Measurements from ENCODE around the gene C18orf63. TPM values are rescaled to one million over a fixed set of nuclear protein-coding genes. Genes with fewer than 3 reads are reported as not detected.
A peak's percentile ranks its signal among the peaks of the same experiment; 100 is the strongest.

The C18orf63 gene
- total RNA-seq, 4 donors from 2014 or later = not detected

DNA sequence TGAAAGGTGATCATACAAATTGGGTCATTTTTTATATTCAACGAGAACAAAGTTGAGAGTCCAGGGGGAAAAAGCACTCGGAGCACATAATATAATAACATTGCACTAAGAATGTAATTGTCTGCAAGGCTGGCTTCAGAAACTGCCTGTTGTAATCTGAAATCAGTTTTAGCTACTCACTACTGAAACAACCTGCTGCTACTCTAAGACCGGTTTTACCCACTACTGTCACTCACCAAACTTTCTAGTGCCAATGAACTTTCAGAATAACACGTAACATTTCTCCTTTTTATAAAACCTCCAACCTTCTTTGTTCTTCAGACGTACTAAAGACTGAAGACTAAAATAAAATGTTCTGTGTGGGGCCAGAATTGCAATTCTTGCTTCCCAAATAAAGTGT is 12.3 kb upstream of the C18orf63 start:
- H3K9me3 ChIP-seq = no peaks in the 10 kb centered on the region
- H3K27me3 ChIP-seq = peaks cover 5% of the 10 kb centered on the region
- H3K4me1 ChIP-seq = no peaks in the 10 kb centered on the region
- no peaks in the 10 kb centered on the region for H3K36me3 ChIP-seq
- no peak overlapping the region for H3K4me3 ChIP-seq
- H3K27ac ChIP-seq = no peak overlapping the region
- ATAC-seq = no peak
- TF ChIP-seq POLR2A (IDR thresholded peaks at IDR 0.05) = no peak
- TF ChIP-seq, protein P1, sequence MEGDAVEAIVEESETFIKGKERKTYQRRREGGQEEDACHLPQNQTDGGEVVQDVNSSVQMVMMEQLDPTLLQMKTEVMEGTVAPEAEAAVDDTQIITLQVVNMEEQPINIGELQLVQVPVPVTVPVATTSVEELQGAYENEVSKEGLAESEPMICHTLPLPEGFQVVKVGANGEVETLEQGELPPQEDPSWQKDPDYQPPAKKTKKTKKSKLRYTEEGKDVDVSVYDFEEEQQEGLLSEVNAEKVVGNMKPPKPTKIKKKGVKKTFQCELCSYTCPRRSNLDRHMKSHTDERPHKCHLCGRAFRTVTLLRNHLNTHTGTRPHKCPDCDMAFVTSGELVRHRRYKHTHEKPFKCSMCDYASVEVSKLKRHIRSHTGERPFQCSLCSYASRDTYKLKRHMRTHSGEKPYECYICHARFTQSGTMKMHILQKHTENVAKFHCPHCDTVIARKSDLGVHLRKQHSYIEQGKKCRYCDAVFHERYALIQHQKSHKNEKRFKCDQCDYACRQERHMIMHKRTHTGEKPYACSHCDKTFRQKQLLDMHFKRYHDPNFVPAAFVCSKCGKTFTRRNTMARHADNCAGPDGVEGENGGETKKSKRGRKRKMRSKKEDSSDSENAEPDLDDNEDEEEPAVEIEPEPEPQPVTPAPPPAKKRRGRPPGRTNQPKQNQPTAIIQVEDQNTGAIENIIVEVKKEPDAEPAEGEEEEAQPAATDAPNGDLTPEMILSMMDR (IDR thresholded peaks at IDR 0.05) = no peak
- no peak for TF ChIP-seq POLR2AphosphoS5 (IDR thresholded peaks at IDR 0.05)
- no peak for TF ChIP-seq EP300 (IDR thresholded peaks at IDR 0.05)
- WGBS, 2 donors (ENCODE audit: low coverage in 1 of 2) = 54 to 57% methylated on average over 5 of the region's 5 CpGs

DNA sequence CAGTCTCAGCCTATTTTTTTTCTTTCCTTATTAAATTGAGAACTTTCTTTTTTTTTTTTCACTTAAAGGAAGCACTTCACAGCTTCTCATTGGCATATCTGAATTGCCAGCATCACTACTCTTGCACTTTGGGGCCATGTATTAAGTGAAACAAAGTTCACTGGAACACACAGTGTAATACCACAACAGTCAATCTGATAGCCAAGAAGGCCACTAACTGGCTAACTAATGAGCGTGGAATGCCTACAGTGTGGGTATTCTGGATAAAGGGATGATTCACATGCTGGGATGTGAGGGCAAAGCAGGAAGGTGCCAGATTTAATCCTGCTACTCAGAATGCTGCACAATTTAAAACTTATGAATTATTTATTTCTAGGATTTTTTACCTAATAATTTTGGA is 11.7 kb upstream of the C18orf63 start:
- Histone ChIP-seq H3K27ac (no peak overlapping the region), H3K27me3 (peaks cover 5% of the 10 kb centered on the region), H3K4me1 (no peaks in the 10 kb centered on the region), H3K36me3 (no peaks in the 10 kb centered on the region), H3K9me3 (no peaks in the 10 kb centered on the region), H3K4me3 (no peak overlapping the region)
- WGBS, 2 donors (ENCODE audit: low coverage in 1 of 2) = 69% methylated on average over 1 of the region's 1 CpG; no CpG with 5 or more reads in 1 of the 2 donors
- ATAC-seq = no peak
- TF ChIP-seq, protein P1 (IDR thresholded peaks at IDR 0.05) = no peak
- no peak for TF ChIP-seq POLR2AphosphoS5 (IDR thresholded peaks at IDR 0.05)
- TF ChIP-seq EP300 (IDR thresholded peaks at IDR 0.05) = no peak
- no peak for TF ChIP-seq POLR2A (IDR thresholded peaks at IDR 0.05)

DNA sequence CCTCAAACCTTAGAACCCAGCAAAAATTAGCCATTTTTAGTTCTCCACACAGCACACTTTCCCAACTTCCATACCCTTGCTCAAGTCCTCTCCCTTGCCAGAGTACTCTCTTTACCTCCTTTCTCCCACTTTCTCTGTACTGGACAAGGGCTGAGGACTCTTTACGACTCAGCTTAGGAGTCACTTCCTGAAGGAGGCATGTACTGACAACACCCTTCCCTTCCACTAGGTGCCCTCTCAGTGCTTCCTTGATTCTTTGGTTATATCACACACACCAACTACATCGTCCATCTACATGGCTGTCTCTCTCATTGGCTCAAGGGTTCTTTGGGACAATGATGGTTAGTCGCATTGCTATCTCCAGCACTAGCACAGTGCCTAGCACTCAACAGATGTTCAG is 5.2 kb upstream of the C18orf63 start:
- 31 to 56% methylated on average over 3 of the region's 3 CpGs for WGBS, 2 donors (ENCODE audit: low coverage in 1 of 2)
- Histone ChIP-seq H3K36me3 (no peaks in the 10 kb centered on the region), H3K9me3 (no peaks in the 10 kb centered on the region), H3K27ac (no peak overlapping the region), H3K4me3 (no peak overlapping the region), H3K27me3 (peaks cover 5% of the 10 kb centered on the region), H3K4me1 (no peaks in the 10 kb centered on the region)
- TF ChIP-seq POLR2AphosphoS5 (IDR thresholded peaks at IDR 0.05) = no peak
- TF ChIP-seq, protein P1 (IDR thresholded peaks at IDR 0.05) = peak; percentile 6 to 38 (median 28)
- no peak for TF ChIP-seq POLR2A (IDR thresholded peaks at IDR 0.05)
- TF ChIP-seq EP300 (IDR thresholded peaks at IDR 0.05) = no peak
- ATAC-seq = peak; percentile 51

DNA sequence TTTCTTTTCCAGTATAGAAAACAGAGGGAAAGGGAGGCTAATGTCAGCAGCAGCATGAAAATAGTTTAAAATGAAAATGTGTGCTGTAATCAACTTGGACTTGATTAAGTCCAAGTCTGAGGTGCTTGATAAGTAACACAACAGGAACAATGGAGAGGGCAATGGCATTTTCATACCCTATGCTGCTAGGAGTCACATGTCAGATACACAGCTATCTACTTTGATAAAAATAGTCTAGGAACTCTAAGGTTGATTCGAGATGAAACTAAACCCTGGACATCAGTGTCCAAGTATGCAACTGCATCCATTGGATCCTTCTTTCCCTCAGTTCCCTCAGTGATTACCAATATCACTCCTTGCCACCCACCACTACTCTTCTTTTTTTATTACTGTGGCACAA is 4.6 kb upstream of the C18orf63 start:
- no peak overlapping the region for H3K27ac ChIP-seq
- TF ChIP-seq POLR2A (IDR thresholded peaks at IDR 0.05) (no peak), POLR2AphosphoS5 (IDR thresholded peaks at IDR 0.05) (no peak), EP300 (IDR thresholded peaks at IDR 0.05) (no peak)
- TF ChIP-seq, protein P1 (IDR thresholded peaks at IDR 0.05) = no peak
- ATAC-seq = no peak
- H3K27me3 ChIP-seq = peaks cover 5% of the 10 kb centered on the region
- H3K4me1 ChIP-seq = no peaks in the 10 kb centered on the region
- H3K4me3 ChIP-seq = no peak overlapping the region
- WGBS, 2 donors (ENCODE audit: low coverage in 1 of 2) = 76 to 86% methylated on average over 1 of the region's 1 CpG
- no peaks in the 10 kb centered on the region for H3K9me3 ChIP-seq
- no peaks in the 10 kb centered on the region for H3K36me3 ChIP-seq

DNA sequence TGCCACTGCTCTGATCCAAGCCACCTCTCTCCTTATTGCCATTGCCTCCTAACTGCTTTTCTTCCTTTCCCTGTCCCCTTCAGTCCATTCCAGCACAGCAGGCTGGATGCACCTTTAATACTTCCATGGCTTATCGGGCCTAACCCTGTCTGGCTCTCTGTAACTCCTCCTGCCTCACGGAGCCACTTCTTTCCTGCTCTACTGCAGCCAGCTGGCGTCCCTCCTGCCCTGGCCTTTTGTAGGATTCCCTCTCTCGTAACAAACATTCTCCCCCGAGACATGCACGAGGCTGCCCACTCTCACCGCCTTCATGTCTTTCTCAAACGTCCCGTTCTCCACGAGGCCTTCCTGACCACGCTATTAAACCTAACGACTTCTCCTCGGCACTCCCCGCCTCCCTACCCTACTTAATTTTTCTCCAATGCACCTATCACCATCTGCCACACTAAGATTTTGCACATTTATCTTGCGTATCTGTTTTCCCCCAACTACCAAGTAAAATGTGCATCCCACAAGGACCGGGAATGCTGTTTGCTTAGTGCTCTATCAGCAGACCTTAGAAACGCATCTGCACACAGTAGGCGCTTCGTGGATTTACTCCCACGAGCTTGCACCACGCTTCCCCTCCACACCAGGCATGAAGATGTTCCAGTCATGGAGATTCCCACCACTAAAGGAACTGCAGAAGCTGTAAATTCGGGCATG is 728 bp upstream of the C18orf63 start:
- Histone ChIP-seq H3K9me3 (no peaks in the 10 kb centered on the region), H3K36me3 (no peaks in the 10 kb centered on the region), H3K4me1 (peaks cover 0 to 12% (median 0%) of the 10 kb centered on the region in 3 donors), H3K27ac (no peak overlapping the region), H3K27me3 (no peaks in the 10 kb centered on the region), H3K4me3 (no peak overlapping the region)
- TF ChIP-seq EP300 (IDR thresholded peaks at IDR 0.05) = no peak
- TF ChIP-seq POLR2A (IDR thresholded peaks at IDR 0.05) = no peak
- TF ChIP-seq, protein P1 (IDR thresholded peaks at IDR 0.05) = no peak
- no peak for TF ChIP-seq POLR2AphosphoS5 (IDR thresholded peaks at IDR 0.05)
- WGBS, 2 donors (ENCODE audit: low coverage in 1 of 2) = 83 to 91% methylated on average over 15 to 21 of the region's 22 CpGs
- ATAC-seq = no peak
